OCI-LY7 (cell line): ENCODE measurements around the gene GBGT1. TPM values are rescaled to one million over a fixed set of nuclear protein-coding genes. Genes with fewer than 3 reads are reported as not detected.

Experiments
- BruUV-seq: library from RNA; stranded (reverse); fragments of 400-500 nt; replicated peaks from 2 replicates; lab custom pipeline; 2021; lab: Mats Ljungman, UMichigan
- CTCF ChIA-PET: fragments of 300-600 bp; sonication (Branson Sonifier 250); formaldehyde crosslinking; loops from one replicate; lab custom pipeline; 2022; ENCODE audit warnings: antibody characterized with exemption; ENCODE audit not compliant: unreplicated experiment; lab: Charles Lee
- POLR2A ChIA-PET: fragments of 300-600 bp; sonication (Branson Sonifier 250); formaldehyde crosslinking; loops from one replicate; lab custom pipeline; 2022; ENCODE audit warnings: antibody characterized with exemption; lab: Charles Lee
- DNase-seq: peaks from one replicate; pipeline ENCODE4 v3.0.0-alpha.2; 2015; ENCODE audit warnings: low spot score
- H2AFZ ChIP-seq: fragments of 200-600 bp; sonication (generic), shearing (Covaris generic); 2 replicates; pipeline ENCODE4 v1.6.1; 2014; ENCODE audit warnings: mild to moderate bottlenecking, antibody characterized with exemption, low read length, moderate library complexity
- H3K27ac ChIP-seq: fragments of 200-600 bp; sonication (generic); 2 replicates; pipeline ENCODE4 v1.5.1; 2014; ENCODE audit warnings: mixed run types, low read depth, mild to moderate bottlenecking, moderate library complexity, low read length, inconsistent platforms; ENCODE audit not compliant: poor library complexity, severe bottlenecking
- H3K36me3 ChIP-seq: fragments of 200-600 bp; sonication (generic); 2 replicates; pipeline ENCODE4 v1.6.1; 2014; ENCODE audit warnings: mild to moderate bottlenecking, antibody characterized with exemption, low read length, moderate library complexity, mixed read lengths; ENCODE audit not compliant: insufficient read depth
- H3K4me1 ChIP-seq: fragments of 200-600 bp; sonication (generic); 2 replicates; pipeline ENCODE4 v1.5.1; 2014; ENCODE audit warnings: mild to moderate bottlenecking, low read length; ENCODE audit not compliant: insufficient read depth, poor library complexity, severe bottlenecking
- H3K4me2 ChIP-seq: fragments of 200-600 bp; sonication (generic); 2 replicates; pipeline ENCODE4 v1.6.1; 2014; ENCODE audit warnings: mild to moderate bottlenecking, low read length
- H3K4me3 ChIP-seq: fragments of 200-600 bp; sonication (generic); 2 replicates; pipeline ENCODE4 v1.5.1; 2014; ENCODE audit warnings: mild to moderate bottlenecking, low read depth, low read length; ENCODE audit not compliant: poor library complexity, severe bottlenecking
- H3K79me2 ChIP-seq: fragments of 200-600 bp; sonication (generic); 2 replicates; pipeline ENCODE4 v1.6.1; 2016; ENCODE audit warnings: low read depth, mild to moderate bottlenecking, low read length, moderate library complexity, mixed read lengths; ENCODE audit not compliant: insufficient read depth
- H3K9me2 ChIP-seq: fragments of 200-600 bp; sonication (generic); 2 replicates; pipeline ENCODE4 v1.6.1; 2016; ENCODE audit warnings: mild to moderate bottlenecking, low read length, mixed read lengths; ENCODE audit not compliant: insufficient read depth
- H3K9me3 ChIP-seq: fragments of 200-600 bp; sonication (generic); 2 replicates; pipeline ENCODE4 v1.6.1; 2014; ENCODE audit warnings: mild to moderate bottlenecking, mixed run types, low read length, mixed read lengths
- H4K20me1 ChIP-seq: fragments of 200-600 bp; sonication (generic); 2 replicates; pipeline ENCODE4 v1.6.1; 2014; ENCODE audit warnings: mild to moderate bottlenecking, antibody characterized with exemption, low read length, moderate library complexity, mixed read lengths; ENCODE audit not compliant: insufficient read depth
- EZH2phosphoT487 ChIP-seq: fragments of 200-600 bp; sonication (generic); IDR thresholded peaks from 2 replicates; pipeline ENCODE4 v1.6.1; 2018; ENCODE audit warnings: low read depth, borderline replicate concordance, mild to moderate bottlenecking, mixed run types, antibody characterized with exemption, low read length, moderate library complexity, mixed read lengths
- intact Hi-C: fragments of 100-400 bp; cut with micrococcal nuclease; formaldehyde crosslinking; loops from one replicate; pipeline ENCODE4 v1.10.0; 2022; ENCODE audit not compliant: unreplicated experiment
- total RNA-seq, 2 experiments: library from RNA; depleted of rRNA in 1 of 2; stranded (reverse); fragments of >200 nt in 1 of 2; shearing (Covaris generic) in 1 of 2; gene quantifications; 2 replicates each; pipeline ENCODE4 v1.2.3, GENCODE V29; 2014 to 2022
- TF ChIP-seq, protein P1 (sequence below): fragments of 200-600 bp; sonication (generic); conservative IDR thresholded peaks from 2 replicates; pipeline ENCODE4 v1.5.1; 2014; ENCODE audit warnings: mild to moderate bottlenecking, antibody characterized with exemption, low read length, moderate library complexity, mixed read lengths

The GBGT1 gene
- total RNA-seq, 2 experiments from 2014 or later = 2.1 to 5.9 TPM

DNA sequence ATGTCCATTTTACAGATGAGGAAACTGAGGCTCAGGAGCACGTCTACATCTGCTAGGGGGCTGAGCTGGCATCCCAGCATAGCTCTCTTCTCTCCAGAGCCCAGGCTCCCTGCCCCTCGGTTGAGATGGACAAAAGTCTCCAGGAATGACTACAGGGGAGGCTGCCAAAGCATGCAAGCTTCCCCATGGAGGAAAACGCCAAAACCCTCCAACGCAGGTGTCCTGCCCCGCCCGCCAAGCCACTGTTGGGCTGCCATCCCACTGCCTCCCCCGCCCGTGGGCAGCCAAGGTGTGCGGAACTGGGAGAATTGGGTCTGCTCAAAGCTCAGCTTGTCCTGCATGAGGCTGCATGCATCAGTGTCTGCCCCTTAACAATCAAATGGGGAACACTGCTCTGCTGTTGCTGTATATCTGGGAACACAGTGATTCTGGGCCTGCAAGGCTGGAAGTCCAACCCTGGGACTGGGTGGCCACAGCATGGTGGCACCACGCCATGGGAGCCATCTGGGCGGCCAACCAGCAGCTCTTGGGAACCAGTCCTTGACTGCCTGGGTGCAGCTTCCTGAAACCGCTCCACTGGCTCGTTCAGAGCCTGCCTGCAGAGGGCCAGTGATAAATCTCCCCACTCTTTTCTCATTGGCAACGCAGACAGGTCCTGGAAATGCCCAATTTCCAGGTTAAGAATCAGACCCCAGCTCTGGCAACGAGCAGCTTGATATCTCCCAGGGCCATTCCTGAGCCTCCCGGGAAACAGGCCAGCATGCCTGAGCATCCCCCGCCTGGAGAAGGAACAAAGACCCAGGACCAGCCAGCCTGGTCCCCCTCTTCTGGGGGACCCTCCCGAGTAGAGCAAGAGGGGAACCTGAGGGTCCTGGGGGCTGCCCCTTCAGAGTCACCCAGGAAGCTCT lies 46.2 kb downstream of the GBGT1 start:
- Histone ChIP-seq H3K9me3 (no peaks in the 10 kb centered on the region), H3K4me1 (peaks cover 24% of the 10 kb centered on the region), H2AFZ (no peak overlapping the region), H3K9me2 (no peaks in the 10 kb centered on the region), H3K79me2 (no peaks in the 10 kb centered on the region), H3K36me3 (no peaks in the 10 kb centered on the region), H3K4me3 (no peak overlapping the region), H3K4me2 (no peak overlapping the region), H3K27ac (no peak overlapping the region), H4K20me1 (peaks cover 6% of the 10 kb centered on the region; the same call in 1 of the 2 replicates)
- TF ChIP-seq, protein P1, sequence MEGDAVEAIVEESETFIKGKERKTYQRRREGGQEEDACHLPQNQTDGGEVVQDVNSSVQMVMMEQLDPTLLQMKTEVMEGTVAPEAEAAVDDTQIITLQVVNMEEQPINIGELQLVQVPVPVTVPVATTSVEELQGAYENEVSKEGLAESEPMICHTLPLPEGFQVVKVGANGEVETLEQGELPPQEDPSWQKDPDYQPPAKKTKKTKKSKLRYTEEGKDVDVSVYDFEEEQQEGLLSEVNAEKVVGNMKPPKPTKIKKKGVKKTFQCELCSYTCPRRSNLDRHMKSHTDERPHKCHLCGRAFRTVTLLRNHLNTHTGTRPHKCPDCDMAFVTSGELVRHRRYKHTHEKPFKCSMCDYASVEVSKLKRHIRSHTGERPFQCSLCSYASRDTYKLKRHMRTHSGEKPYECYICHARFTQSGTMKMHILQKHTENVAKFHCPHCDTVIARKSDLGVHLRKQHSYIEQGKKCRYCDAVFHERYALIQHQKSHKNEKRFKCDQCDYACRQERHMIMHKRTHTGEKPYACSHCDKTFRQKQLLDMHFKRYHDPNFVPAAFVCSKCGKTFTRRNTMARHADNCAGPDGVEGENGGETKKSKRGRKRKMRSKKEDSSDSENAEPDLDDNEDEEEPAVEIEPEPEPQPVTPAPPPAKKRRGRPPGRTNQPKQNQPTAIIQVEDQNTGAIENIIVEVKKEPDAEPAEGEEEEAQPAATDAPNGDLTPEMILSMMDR = no peak
- no peak for TF ChIP-seq EZH2phosphoT487
- no peak for DNase-seq
- CTCF ChIA-PET = no interaction called here
- intact Hi-C loops = no loop called here
- no TSS peak for BruUV-seq
- POLR2A ChIA-PET = no interaction called here

GRCh38 chr9:133116346-133117231 lies 47.1 kb downstream of the GBGT1 start:
- Histone ChIP-seq H3K4me2 (no peak overlapping the region), H3K36me3 (no peaks in the 10 kb centered on the region), H3K27ac (no peak overlapping the region), H3K79me2 (no peaks in the 10 kb centered on the region), H4K20me1 (peaks cover 3% of the 10 kb centered on the region; the same call in 1 of the 2 replicates), H3K4me1 (peaks cover 19% of the 10 kb centered on the region), H3K9me3 (no peaks in the 10 kb centered on the region), H3K4me3 (no peak overlapping the region), H3K9me2 (no peaks in the 10 kb centered on the region), H2AFZ (no peak overlapping the region)
- CTCF ChIA-PET = no interaction called here
- no peak for DNase-seq
- POLR2A ChIA-PET = no interaction called here
- TF ChIP-seq, protein P1 = no peak
- TF ChIP-seq EZH2phosphoT487 = no peak
- BruUV-seq = no TSS peak
- intact Hi-C loops = no loop called here
